ENCODE results near the gene ASCL2.

The ASCL2 gene

DNA sequence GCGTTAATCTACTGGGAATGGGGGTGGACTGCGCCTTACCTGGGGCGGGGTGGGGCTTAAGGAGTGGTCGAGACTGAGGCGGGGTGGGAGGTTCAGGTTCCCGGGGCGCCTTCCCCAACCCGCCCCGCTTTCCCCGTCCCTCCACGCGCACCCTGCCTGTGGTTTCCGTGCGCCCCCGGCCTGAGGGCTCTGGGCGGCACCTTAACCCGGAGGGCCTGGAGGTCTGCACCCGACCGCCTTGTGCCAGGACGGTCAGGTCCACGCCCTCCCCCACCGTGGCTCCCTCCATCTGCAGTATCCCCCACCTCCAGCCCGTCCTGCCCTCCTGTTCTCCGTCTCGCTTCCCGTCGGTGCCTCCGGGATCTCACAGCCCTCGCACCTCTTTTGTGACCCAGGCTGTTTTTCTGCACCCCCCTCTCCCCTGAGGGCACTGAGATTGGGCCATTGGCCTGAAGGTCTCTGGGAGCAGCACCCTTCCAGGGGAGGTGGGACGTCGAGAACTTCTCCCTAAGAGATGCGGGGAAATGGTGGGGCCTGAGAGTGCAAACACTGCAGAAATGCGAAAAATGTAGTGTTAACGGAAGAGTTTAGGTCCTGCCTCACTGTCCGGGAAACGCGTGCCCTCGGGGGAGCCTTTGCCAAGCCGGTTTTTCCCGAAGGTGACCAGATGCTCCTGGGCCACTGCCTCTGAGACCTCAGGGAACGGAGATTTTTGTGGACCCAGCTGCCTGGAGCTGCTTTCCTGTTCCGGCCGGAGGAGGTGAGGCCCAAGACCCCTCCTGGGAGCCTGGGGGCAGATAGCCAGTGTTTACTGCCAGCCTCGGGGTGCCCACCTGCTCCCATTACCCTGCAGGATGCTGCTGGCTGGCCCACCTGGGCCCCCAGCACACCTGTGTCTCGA lies 1.2 kb upstream of the ASCL2 start:
- no peak for DNase-seq

DNA sequence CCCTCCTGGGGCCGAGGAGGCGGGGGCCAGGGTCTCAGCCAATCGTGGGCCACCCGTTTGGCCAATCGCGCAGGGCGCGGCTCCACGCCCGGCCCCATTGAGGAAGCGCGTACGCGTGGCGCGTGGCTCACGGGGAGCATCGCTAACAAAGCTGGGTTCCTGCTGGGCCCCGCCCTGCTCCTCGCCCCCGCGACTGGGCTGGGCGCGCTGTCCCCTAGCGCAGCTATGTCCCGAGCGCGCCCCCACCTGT lies 614 bp upstream of the ASCL2 start:
- no peak for DNase-seq

DNA sequence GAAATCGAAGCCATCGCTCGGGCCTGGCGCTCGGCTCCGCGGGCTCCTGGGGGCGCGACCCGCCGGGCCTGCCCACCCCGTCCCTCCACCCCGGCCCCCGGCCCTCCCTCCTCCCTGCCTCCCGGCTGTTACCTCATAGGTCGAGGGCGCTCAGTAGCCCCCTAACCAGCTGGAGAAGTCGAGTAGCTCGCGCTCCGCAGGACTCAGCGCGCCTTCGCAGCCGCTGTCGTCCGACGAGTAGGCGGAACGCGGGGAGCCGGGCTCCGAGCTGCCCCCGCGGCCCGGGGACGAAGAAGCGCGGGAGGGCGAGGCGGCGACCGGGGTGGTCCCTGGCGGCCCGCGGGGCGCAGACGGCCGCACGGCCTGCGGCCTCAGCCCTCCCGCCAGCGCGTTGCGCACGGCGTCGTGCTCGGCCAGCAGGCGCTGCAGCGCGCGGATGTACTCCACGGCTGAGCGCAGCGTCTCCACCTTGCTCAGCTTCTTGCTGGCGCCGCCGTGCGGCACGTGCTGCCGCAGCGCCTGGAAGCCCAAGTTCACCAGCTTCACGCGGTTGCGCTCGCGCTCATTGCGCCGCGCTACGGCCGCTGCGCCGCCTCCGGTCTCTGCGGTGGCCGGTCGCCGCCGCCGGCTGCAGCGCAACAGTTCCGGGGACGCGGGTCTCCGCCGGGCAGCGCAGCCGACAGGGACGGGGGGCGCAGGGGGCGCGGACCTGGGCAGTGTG lies 627 bp downstream of the ASCL2 start:
- peak; percentile 24 for DNase-seq

DNA sequence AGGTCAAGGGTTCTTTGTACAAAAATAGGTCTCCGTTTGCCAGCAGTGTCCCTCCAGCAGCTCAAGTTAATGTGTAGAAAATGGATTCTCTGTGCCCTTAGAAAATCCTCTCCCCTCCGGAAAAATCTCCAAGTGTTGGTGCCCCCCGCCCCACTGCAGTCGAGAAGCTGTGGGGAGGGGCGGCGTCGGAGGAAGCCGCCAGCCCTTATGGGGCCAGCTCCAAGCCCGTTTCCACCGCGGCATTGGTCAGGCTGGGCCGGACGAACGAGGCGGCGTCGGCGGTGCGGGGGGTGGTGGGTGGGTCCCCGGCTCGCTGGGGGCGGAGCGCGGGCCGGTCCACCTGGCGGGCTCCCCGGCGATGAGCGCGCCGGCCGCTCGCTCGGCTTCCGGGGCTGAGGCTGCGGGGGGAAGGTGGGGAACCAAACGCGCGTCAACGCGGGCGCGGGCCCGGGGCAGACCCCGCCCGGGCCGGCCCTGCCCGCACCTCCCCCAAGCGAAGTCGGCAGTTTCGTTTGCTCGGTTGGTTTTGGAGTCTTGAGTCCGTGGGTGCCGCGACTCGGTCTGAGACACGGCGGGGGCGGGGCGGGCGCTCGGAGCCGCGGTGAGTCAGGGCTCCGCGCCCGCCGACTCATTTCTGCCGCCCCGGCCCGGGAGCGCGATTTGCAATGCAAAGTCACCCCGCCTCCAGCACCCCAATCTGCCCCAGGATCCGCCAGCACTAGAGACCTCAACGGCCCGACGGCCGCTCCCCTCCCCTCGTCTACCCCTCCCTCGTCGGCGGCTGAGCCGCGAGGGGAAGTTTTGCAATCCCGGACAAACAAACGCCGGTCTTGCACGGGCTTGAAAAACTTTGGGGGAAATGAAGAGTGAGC lies 1.4 kb downstream of the ASCL2 start:
- peak; percentile 29 for DNase-seq

DNA sequence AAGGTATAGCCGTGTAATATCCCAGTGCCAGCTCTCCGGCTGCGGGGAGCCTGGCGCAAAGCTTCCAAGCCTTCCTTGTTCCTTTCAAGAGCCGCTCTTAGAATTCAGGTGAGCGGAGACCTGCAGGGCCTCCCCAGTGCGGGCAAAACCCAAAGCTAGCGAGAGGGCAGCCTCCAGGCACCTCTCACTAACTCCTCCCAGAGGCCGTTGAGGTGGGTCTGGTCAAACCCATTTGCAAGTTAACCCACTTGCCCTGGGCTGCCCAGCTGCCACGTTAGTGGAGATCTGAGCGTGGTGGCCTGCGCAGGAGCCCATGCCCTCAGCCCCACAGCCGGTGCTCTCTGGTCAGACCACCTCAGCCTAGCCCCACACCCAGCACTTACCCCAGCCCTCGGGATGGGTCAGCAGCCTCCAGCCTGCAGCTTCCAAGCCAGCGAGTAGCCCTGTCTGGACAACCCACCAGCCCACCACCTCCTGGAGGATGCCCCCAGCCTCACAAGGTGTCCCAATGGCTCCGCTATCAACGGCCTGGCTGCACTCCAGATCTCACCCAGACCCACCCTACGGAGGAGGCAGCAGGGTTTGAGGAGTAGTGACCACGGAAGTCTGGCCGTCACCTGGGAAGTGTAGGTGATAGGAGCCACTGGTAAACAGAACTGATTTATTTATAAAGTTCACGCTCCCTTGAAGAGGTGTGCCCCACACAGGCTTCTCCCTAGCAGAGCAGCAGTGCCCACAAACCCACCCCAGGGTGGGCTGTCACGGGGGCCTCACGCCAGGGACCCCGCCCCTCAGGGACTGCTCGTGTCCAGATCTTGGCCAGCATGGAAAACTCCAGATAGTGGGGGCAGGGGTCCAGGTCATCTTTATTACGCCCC lies 2.3 kb downstream of the ASCL2 start:
- no peak for DNase-seq

- no peak for DNase-seq
Measured at GRCh38 chr11:2267306-2267850, 3.0 kb downstream of the ASCL2 start.

DNA sequence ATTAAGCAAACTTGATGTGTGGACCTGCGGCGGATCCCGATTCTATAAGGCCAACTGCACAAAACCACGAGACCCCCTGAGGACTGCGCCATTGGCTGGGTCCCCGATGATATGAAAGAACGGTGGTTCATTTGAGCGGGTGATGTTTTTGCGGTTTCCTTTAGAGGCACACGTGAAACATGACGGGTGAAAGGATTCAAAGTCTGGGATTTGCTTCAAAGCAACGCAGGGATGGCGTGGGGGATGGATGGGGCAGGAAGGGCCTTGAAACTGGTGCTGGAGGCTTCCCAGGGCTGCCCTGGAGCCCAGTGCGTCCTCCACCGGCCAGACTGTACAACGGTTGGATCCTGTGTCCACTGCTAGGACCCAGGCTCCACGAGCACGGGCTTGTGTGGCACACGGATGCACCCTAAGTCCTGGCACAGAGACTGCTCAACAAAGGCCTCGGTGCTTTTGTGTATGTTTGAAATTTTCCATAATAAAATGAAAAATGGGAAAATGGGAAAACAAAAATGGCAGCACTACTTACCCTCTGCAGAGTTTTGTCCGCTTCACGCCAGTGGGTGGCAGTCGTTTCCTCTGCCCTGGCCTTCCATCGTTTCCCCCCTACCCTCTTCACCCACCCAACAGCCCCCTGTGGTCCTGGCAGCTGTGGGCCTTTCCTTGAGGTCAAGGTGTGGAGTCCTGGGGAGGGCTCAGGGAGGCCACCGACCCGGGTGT lies 3.6 kb downstream of the ASCL2 start:
- DNase-seq = no peak

DNA sequence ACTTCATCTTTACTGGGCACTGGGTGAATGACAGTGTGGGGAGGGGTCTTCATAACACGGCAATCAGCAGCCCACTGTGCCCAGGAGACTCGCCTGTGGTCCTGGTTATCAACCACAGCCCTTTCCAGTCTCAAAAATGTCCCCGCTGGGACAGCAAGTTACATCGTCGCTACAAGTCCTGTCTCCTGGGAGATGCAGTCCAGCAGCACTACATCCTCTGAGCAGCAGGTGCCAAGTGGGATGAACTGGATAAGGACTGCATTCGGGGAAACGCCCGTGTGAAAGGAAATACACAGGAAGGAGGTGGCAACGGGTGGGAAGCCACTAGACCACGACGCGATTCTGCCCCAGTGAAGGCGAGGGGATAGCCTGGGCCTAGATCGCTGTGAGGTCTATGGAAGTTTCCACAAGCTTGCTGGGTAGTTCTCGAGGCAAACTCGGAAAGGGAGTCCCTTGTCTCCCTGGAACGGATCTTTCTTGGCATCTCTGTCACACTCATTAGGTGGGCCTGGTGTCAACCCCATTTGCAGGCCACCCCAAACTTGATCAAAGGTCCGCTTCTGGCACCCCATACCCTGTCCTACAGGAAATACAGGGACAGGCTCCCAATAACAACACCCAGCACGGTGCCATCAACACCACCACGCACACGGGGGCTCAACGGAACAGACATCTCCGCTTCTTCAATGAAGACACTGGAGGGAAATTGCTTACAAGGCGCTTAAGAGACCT lies 4.4 kb downstream of the ASCL2 start:
- no peak for DNase-seq

DNA sequence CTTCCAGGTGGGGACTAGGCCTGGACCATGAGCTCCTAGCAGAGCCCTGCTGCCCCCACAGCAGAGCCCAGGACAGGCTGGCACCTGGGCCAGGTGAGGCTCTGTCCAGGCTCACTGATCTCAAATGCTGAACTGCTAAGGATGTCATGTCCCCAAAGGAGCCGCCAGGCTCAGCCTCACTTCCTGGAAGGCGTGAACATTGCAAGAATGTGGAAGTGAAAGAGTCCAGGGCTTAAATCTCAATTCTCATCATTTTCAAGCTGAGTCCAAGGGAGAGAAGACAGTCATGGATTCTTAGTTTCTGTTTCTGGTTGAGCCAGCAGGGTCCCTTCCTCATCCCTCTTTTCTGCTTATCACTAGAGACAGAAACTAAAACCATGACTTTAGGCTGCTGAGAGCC lies 5.0 kb downstream of the ASCL2 start:
- no peak for DNase-seq

DNA sequence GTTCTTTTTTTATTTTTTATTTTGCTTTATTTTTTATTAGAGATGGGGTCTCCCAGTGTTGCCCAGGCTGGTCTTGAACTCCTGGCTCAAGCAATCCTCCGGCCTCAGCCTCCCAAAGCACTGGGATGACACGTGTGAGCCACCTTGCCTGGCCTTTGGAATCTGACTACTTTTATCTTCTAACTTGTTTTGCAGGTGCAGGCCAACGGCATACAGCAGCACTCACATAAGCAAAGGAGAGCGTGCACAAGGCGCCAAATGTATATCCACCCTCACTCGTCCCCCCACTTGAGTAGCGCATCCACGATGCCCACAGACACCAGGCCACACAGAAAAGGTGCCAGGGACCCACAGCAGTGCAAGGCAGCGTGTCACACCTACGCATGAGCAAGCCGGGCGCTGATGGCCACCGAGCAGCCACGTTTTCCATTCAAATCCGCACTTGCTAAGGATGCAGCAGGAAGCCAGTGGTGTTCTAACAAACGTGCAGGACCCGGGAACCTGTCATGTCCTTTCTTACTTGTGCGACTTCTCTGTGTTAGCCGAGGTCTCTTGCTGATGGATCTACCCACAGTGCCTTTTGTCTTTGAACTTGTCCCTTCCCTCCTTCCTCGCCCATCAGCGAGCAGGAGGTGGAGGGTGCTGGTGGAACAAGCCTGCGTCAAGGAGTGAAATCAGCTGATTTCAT lies 5.9 kb downstream of the ASCL2 start:
- DNase-seq = no peak

- no peak for DNase-seq
Measured at GRCh38 chr11:2263724-2264360, 6.5 kb downstream of the ASCL2 start.

GRCh38 chr11:2263071-2263565 lies 7.3 kb downstream of the ASCL2 start:
- no peak for DNase-seq

DNA sequence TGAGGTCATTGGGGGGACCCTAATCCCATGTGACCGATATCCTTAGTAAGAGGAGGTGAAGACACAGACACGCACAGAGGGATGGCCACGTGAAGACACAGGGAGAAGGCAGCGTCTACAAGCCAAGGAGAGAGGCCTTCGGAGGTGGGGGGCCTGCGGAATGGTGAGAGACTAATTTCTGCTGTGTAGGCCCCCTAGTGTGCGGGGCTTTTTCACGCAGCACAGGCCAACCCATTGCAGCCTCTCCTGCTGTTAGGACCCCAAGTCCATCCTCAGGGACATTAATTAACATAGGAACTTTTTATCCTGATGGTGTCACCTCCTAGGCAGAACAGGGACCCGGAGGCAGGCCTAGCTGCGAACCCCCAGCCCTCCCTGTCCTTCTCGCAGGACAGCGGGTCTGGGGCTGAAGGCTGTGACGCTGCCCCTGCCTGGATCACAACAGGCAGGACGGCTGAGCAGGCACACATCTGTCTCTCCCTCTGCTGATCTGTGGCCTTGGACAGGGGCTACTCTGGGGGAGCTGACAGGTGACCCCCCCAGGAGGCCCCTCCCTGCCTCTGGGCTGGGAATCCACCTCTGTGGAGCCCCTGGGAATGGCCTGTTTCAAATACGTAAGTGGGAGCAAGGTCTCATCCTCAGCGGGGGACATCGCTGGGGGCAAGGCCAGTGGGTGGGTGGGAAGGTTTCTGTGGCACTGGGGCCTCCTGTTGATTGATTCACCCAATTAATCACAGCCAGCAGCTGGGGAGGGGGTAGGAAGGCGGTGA lies 7.9 kb downstream of the ASCL2 start:
- no peak for DNase-seq

DNA sequence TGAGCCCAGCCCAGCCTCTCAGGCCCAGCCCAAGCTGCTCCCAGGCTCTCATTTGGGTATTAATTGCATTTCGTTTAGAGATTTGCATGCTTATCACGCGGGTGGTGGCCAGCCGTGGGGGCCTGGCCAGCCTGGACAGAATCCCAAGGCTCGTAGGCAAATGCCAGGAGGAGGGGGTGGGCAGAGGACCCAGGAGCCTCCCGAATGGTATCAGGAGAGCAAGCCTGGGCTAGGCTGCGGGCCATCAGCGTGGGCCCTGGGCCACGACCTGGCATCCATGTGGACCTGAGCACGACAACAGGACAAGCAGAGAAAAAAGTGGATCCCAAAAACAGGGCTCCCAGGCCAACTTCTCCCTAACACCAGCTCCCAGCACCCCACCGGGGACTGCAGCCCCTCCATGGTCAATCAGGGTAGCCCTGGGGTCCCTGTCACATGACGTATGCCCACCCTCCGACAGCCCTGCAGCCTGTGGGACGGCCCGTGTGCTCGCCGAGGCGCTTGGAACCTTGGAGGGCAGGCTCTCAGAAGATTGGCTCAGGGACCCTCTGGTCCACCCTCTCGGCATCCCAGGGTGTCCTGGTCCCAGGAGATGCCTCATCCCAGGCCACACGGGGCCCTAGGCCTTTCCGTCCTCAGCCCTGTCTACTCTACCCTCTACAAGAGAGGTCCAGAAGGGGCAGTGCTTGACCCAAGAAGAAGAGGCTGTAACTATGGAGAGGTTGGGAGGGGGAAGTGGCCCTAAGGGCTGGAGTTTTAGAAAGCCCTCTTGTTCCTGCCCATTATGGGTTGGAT lies 8.8 kb downstream of the ASCL2 start:
- no peak for DNase-seq

GRCh38 chr11:2260491-2261364 lies 9.7 kb downstream of the ASCL2 start:
- DNase-seq = no peak

GRCh38 chr11:2259897-2260451 lies 10.4 kb downstream of the ASCL2 start:
- DNase-seq = no peak

- no peak for DNase-seq
Measured at GRCh38 chr11:2259466-2259830, 10.9 kb downstream of the ASCL2 start.

All from NCI-H748 treated with DMSO at 0.1 percent for 48 hours (cell line).